Suprapubic skin (tissue), 4 donors: ENCODE results near the gene ARF3.

Experiments used
- POLR2A ChIP-seq, 2 donors: fragments of 450-650 bp; IDR thresholded peaks; one replicate each; pipeline ENCODE4 v1.6.1; 2017; ENCODE audit warnings: antibody characterized with exemption in 2 of 2, mild to moderate bottlenecking in 2 of 2, moderate library complexity in 2 of 2
- POLR2AphosphoS5 ChIP-seq, 3 donors: sonication (generic); formaldehyde crosslinking; IDR thresholded peaks; one replicate each; pipeline ENCODE4 v1.6.1; 2017; ENCODE audit warnings: antibody characterized with exemption in 3 of 3
- TF ChIP-seq, protein P1 (sequence below), 2 donors: fragments of 200-600 bp in 1 of 2; fragments of 450-650 bp in 1 of 2; sonication (generic) in 1 of 2; IDR thresholded peaks; one replicate each; pipeline ENCODE4 v1.5.1; 2016 to 2019; ENCODE audit warnings: antibody characterized with exemption in 2 of 2, mild to moderate bottlenecking in 1 of 2, moderate library complexity in 1 of 2

DNA sequence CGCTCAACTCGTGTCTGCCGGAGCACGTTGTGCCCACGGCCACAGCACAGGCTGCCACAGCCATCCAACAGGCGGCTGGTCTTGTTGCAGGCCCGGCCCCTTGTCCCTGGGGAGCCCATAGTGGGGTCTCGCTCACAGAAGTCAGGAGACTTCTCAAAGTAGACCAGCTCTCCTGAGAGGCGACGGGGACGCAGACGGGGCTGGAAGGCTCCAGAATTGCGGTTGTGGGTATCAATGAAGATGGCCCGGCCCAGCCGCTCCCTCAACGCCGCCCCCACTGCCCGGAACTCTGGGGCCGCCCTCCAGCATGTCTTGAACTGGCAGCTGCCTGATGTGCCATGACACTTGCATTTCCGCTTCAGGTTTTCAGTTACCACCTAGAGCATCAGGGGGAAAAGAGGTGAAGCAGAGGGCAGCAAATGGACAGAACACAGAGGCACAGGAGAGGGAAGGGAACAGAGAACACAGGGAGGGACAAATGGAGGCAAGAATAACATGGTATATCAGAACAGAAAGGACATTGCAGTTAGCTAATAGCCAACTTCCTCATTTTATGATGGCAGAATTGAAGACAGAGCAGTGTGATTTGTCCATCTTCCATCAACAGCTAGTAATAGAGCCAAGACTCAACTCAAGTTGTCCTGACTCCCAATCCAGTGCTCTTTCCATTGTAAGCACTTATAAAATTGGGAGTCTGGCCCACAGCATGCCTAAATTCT is 9.0 kb upstream of the ARF3 start:
- TF ChIP-seq POLR2AphosphoS5 (IDR thresholded peaks at IDR 0.05) (no peak), POLR2A (IDR thresholded peaks at IDR 0.05) (no peak)
- TF ChIP-seq, protein P1, sequence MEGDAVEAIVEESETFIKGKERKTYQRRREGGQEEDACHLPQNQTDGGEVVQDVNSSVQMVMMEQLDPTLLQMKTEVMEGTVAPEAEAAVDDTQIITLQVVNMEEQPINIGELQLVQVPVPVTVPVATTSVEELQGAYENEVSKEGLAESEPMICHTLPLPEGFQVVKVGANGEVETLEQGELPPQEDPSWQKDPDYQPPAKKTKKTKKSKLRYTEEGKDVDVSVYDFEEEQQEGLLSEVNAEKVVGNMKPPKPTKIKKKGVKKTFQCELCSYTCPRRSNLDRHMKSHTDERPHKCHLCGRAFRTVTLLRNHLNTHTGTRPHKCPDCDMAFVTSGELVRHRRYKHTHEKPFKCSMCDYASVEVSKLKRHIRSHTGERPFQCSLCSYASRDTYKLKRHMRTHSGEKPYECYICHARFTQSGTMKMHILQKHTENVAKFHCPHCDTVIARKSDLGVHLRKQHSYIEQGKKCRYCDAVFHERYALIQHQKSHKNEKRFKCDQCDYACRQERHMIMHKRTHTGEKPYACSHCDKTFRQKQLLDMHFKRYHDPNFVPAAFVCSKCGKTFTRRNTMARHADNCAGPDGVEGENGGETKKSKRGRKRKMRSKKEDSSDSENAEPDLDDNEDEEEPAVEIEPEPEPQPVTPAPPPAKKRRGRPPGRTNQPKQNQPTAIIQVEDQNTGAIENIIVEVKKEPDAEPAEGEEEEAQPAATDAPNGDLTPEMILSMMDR (IDR thresholded peaks at IDR 0.05), result no peak
